Stimulated activated CD8-positive, alpha-beta memory T cell treated with anti-CD3 and anti-CD28 coated beads, Interleukin-4, amount 100 ng/mL, for 4 hours (primary cell): ENCODE results near the gene FHAD1.
A peak's percentile ranks its signal among the peaks of the same experiment; 100 is the strongest.
"Not testable (repeated sequence)": the region's sequence is repeated elsewhere in the genome, so short reads cannot be mapped to it uniquely, and the experiment has no call there.

ENCODE experiments used
- DNase-seq, 2 donors: peaks; one replicate each; pipeline ENCODE4 v3.0.0-alpha.2; 2020; ENCODE audit warnings: low read depth in 2 of 2, low spot score in 1 of 2

Gene FHAD1

DNA sequence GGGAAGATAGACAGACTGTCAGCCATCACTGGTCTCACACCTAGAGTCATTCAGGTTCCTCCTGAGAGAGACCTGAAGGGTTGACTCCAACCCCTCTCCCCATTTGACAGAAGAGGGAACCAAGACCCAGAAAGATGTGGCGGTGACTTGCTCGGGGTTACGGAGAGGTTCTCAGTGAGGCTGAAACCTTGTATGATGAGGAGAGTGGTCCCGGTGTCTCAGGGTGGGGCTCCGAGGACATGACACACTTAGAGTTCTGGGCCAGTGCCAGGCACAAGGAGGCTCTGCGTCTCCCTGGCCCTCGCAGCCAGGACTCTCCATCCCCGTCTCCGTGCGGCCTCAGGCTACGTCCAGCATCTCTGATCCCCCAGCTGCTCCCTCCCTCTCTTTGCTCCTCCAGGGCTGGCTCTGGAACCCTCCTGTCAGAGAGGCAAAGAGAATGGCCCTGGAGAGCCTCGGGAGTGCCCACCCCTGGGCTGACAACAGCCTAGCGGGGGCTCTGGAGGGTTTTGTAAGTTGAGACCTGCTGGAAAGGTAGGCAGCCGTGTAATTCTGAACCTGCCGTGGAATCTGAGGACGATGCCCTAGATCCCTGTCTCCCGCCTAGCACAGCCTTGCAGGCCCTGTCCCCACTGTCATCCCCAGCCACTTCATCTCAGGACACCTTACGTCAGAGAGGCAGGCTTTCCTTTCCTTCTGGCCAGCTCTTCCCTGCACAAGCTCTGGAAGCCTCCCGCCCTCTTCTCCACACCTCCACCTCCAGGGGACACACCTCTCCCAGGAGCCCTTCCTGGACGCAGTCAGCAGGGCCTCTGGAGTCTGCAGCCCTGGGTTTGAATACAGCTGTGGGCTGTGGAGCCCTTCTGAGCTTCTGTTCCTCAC, 166.8 kb downstream of the FHAD1 start:
- no peak for DNase-seq

- no peak for DNase-seq
Measured at GRCh38 chr1:15414445-15414983, 167.5 kb downstream of the FHAD1 start.

DNA sequence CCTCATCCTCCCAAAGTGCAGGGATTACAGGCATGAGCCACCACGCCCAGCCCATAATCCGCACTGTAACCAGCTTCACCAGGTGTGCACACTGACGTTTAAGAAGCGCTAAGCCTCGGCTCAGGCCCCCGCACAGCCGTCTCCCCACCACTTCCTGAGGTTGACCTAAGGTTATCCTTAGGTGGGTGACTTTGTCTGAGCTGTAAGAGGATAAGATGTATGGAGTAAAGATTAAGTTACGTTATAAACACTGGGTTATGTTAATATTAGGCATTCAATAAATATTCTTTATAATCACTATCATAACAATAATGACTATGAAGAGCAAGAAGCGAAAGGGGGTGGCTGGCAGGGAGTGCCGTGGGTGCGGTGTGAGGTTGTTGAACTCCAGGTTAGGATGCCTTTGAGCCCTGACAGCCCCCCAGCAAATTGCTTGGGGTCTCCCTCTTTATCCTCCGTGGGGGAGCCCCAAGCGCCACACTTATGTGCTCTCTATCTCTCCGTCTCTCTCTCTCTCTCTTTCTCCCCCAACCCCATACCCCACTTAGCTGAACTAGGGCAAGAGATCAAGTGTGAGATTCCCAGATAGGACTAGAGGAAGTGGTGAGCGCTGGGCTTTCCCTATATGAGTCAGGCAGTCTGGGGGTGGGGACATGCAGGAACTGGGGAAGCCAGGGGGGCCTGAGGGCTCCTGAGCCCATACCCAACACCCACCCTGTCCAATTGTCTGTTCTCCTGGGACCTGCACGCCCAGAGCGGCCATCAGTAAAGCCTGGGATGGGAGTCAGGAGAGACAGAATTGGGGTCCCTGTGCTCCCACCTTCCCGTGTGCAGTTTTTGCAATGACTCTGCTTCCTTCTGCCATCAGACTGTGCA, 170.3 kb downstream of the FHAD1 start:
- DNase-seq = peak; percentile 47 to 59

DNA sequence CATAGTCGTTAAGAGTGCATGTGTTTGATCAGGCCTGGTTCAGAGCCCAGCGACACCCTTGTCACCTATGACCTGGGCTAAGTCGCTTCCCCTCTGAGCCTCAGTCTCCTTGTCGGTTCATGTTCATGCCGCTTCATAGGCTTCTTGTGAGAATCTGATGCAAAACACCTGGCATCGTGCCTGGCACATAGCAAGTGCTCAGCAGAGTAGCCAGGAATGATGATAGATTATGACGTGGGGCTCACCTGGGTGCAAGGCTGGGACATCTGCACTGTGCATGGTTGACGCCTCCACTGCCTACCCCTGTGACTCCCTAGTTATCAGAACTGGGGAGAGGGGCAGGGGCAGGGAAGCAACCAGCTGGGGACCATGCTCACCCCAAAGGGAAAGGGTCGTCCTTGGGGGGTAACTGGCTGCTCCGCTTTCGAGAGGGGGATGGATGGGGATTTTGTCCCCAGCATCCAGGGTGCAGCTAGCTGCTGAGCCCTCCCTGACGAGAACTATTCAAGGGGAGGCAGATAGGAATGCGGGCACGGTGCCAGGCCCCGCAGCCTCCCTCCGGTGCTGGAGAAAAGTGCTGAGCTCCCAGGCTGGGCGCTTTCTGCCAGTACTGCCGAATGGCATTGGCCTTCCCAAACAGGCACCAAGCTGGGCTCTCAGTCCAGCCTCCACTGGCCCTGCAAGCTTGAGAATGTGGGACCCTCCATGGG, 171.9 kb downstream of the FHAD1 start:
- DNase-seq = no peak

GRCh38 chr1:15420853-15421465, 173.9 kb downstream of the FHAD1 start:
- no peak for DNase-seq

GRCh38 chr1:15422871-15423270, 175.8 kb downstream of the FHAD1 start:
- DNase-seq = no peak

GRCh38 chr1:15423355-15424077, 176.5 kb downstream of the FHAD1 start:
- no peak for DNase-seq

GRCh38 chr1:15424146-15424667, 177.2 kb downstream of the FHAD1 start:
- no peak for DNase-seq

GRCh38 chr1:15424981-15425380, 178.0 kb downstream of the FHAD1 start:
- no peak for DNase-seq

DNA sequence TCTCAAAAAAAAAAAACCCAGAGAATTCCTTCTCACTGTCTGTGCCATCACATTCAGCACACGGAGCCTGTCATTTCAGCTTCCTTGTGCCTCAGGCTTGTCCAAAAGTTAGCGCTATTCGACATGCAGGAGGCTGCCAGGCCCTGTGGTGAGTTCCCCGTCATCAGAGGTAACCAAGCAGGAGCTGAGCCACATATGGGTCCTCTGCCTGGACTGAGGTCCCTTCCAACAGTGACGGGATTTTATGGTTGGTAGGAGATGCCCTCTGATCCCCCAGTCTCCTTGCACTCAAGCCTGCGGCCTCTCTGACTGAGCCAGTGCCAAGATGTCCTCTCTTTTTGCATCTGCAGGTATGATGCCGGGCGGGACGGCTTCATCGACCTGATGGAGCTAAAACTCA, 178.5 kb downstream of the FHAD1 start:
- no peak for DNase-seq

GRCh38 chr1:15425958-15426357, 178.9 kb downstream of the FHAD1 start:
- no peak for DNase-seq

DNA sequence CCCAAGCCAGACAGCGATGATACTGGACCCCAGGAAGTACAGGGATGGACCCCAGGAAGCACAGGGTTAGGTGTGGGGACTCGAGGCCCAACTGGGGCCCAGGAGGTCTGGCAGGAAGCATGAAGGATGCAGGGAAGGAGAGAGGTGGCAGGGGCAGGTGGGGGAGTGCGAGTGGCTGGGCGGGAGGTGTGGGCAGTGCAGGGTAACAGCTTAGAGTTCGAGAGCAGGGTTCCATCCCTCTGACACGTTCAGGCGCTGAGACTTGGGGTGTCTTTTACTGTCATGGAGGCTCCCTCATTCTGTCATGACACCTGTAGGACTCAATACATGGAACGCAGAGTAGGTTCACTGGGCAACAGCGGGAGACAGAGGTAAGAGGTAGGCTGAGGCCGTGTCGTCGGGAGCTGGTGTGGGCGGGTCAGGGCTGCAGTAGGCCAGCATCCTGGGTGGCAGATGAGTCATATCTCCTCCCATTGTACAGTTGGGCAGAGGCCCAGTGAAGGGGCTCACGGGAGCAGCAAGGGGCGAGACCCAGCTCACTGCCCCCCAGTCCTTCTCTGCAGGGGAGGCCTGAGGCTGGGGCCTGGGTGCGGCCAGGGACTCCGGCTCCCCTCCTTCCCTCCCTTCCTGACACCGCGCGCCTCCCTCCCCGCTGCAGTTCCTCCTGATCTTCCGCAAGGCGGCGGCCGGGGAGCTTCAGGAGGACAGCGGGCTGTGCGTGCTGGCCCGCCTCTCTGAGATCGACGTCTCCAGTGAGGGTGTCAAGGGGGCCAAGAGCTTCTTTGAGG, 179.7 kb downstream of the FHAD1 start:
- no peak for DNase-seq

GRCh38 chr1:15427280-15427666, 180.2 kb downstream of the FHAD1 start:
- DNase-seq = no peak

- DNase-seq = not testable (repeated sequence)
Measured at GRCh38 chr1:15428252-15428651, 181.2 kb downstream of the FHAD1 start.

DNA sequence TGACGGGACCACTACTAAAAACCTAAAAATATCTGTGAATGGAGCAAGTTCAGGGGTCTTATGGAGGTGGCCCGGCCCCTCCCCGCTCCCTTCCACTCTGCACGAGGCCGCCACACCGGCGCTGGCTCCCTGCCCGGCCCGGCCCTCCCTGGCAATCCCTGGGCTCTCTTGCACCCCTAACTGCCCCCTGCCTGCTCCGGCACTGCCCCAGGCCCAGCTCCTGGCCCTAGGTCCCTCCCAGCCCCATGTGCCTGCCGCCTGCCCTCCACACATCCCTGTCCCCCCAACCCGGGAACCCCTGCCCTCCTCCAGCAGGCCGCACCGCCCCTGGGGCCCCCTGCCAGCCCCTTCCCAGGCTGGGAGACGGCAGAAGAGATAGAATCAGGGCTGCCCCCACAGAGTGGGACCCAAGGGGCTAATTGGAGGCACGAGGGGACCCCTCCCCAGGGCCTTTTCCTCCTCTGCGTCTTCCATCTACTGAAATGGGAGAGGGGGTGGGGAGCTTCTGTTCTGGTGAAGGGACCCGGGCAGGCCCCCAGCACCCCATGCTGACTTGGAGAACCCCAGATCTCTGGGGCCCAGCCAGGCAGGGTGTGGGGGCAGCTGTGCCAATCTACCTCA, 181.9 kb downstream of the FHAD1 start:
- DNase-seq = no peak

DNA sequence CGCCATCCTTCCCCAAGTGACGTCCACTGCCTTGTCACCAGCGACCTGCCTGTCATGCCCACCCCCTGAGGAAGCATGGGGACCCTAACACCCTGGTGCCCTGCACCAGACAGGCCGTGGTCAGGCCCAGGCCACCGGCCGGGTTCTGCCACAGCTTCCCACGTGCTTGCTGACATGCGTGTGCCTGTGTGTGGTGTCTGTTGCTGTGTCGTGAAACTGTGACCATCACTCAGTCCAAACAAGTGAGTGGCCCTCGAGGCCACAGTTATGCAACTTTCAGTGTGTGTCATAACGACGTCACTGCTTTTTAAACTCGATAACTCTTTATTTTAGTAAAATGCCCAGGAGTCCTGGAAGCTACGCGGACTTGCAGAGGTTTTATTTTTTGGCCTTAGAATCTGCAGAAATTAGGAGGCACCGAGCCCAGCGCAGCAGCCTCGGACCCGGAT, 182.7 kb downstream of the FHAD1 start:
- DNase-seq = no peak

GRCh38 chr1:15430787-15431570, 184.0 kb downstream of the FHAD1 start:
- DNase-seq = peak; percentile 39 to 69

DNA sequence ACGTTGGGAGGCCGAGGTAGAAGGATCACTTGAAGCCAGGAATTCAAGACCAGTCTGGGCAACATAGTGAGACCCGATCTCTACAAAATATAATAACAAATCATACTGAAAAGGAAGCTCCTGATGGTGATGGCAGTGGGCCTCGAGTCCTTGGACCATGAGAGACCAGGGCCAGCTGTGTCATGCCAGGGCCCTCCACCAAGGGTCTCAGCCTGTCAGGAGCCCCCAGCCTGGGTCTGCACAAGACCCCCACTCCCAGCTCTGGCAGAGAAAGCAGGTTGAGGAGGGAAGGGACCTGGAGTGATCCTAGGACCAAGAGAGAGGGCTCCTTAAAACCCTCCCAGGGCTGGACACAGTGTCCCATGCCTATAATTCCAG, 184.5 kb downstream of the FHAD1 start:
- DNase-seq = no peak
